Tibial artery (tissue), 4 donors: ENCODE results near the gene BATF2.

ENCODE experiments used
- DNase-seq, 2 donors: peaks; one replicate each; pipeline ENCODE4 v3.0.0-alpha.2; 2019
- H3K27ac ChIP-seq, 2 donors: fragments of 200-600 bp; sonication (generic) in 1 of 2; 1 replicate in 1 of 2; 2 replicates in 1 of 2; pipeline ENCODE4 v1.5.1; 2018 to 2019; ENCODE audit warnings: mild to moderate bottlenecking in 1 of 2
- H3K27me3 ChIP-seq, 2 donors: fragments of 200-600 bp; sonication (generic) in 1 of 2; one replicate each; pipeline versions ENCODE4 v1.5.1 to v1.6.0; 2016 to 2019
- H3K36me3 ChIP-seq, 3 donors: fragments of 200-600 bp; sonication (generic) in 2 of 3; one replicate each; pipeline ENCODE4 v1.5.1; 2016 to 2019; ENCODE audit warnings: mild to moderate bottlenecking in 2 of 3
- H3K4me1 ChIP-seq, 4 donors: fragments of 200-600 bp; sonication (generic) in 2 of 4; 1 replicate in 3 of 4; 2 replicates in 1 of 4; pipeline ENCODE4 v1.5.1; 2016 to 2019
- H3K4me3 ChIP-seq, 2 donors: fragments of 200-600 bp; sonication (generic) in 1 of 2; 1 replicate in 1 of 2; 2 replicates in 1 of 2; pipeline ENCODE4 v1.5.1; 2018 to 2019; ENCODE audit warnings: mild to moderate bottlenecking in 2 of 2
- H3K9me3 ChIP-seq, 3 donors: fragments of 200-600 bp; sonication (generic) in 1 of 3; one replicate each; pipeline ENCODE4 v1.5.1; 2016 to 2019
- CTCF ChIP-seq, 2 experiments: fragments of 200-600 bp in 1 of 2; fragments of 450-650 bp in 1 of 2; IDR thresholded peaks; one replicate each; pipeline ENCODE4 v1.5.1; 2017 to 2019; ENCODE audit warnings: antibody characterized with exemption in 2 of 2, mild to moderate bottlenecking in 1 of 2, moderate library complexity in 1 of 2
- intact Hi-C: fragments of 100-400 bp; cut with DNase I; formaldehyde crosslinking; loops from one replicate; pipeline ENCODE4 v1.15.0; 2023; ENCODE audit warnings: low total_unique reads

BATF2 gene

GRCh38 chr11:64999478-64999877 is 2.7 kb upstream of the BATF2 start:
- no peak for DNase-seq
- peaks cover 0 to 19% of the 10 kb centered on the region in 2 donors for H3K27me3 ChIP-seq
- peaks cover 0 to 17% (median 12%) of the 10 kb centered on the region in 4 donors for H3K4me1 ChIP-seq
- intact Hi-C loops = no loop called here
- no peaks in the 10 kb centered on the region for H3K36me3 ChIP-seq
- no peak overlapping the region for H3K4me3 ChIP-seq
- no peak for TF ChIP-seq CTCF (IDR thresholded peaks at IDR 0.05)
- no peaks in the 10 kb centered on the region for H3K9me3 ChIP-seq
- H3K27ac ChIP-seq = no peak overlapping the region

GRCh38 chr11:64998690-64999431 is 2.1 kb upstream of the BATF2 start:
- no peak overlapping the region for H3K27ac ChIP-seq
- intact Hi-C loops = no loop called here
- no peak for DNase-seq

DNA sequence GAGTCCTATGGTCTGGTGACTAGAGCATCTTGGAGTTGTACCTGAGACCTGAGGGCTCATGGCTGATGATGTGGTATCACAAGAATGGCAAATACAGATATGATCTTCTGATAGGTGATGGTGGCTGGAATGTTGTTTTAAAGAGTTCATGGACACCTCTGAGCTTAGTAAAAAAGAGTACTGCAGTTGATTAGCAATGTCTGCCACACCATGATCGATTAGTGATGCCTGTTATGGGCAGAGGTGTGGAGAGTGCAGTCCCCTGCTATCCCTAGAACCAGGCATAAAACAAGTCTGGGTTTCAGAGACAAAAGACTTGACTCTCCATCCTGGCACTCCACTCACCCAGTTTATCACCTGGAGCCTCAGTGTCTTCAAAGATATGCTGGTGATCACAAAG is 1.4 kb upstream of the BATF2 start:
- H3K27ac ChIP-seq = no peak overlapping the region
- no peak overlapping the region for H3K4me3 ChIP-seq
- H3K4me1 ChIP-seq = peaks cover 0 to 17% (median 12%) of the 10 kb centered on the region in 4 donors
- no peak for TF ChIP-seq CTCF (IDR thresholded peaks at IDR 0.05)
- no peaks in the 10 kb centered on the region for H3K9me3 ChIP-seq
- peaks cover 0 to 12% of the 10 kb centered on the region in 2 donors for H3K27me3 ChIP-seq
- no peaks in the 10 kb centered on the region for H3K36me3 ChIP-seq
- no peak for DNase-seq
- intact Hi-C loops = no loop called here

More at GRCh38 chr11:64998690-64999431, 2.1 kb upstream of the BATF2 start:
- H3K36me3 ChIP-seq = no peaks in the 10 kb centered on the region
- no peak overlapping the region for H3K4me3 ChIP-seq
- peaks cover 0 to 17% (median 12%) of the 10 kb centered on the region in 4 donors for H3K4me1 ChIP-seq
- peaks cover 0 to 19% of the 10 kb centered on the region in 2 donors for H3K27me3 ChIP-seq
- H3K9me3 ChIP-seq = no peaks in the 10 kb centered on the region
- no peak for TF ChIP-seq CTCF (IDR thresholded peaks at IDR 0.05)

- H3K4me3 ChIP-seq = peak overlapping the region; percentile 41 to 54
- no peaks in the 10 kb centered on the region for H3K9me3 ChIP-seq
- H3K36me3 ChIP-seq = no peaks in the 10 kb centered on the region
- no peak for DNase-seq
- no peak for TF ChIP-seq CTCF (IDR thresholded peaks at IDR 0.05)
- intact Hi-C loops = no loop called here
- H3K27ac ChIP-seq = peak overlapping the region; percentile 66 to 74
- H3K27me3 ChIP-seq = no peaks in the 10 kb centered on the region
- peaks cover 0 to 17% (median 12%) of the 10 kb centered on the region in 4 donors for H3K4me1 ChIP-seq
Observed at GRCh38 chr11:64996327-64996709, 453 bp downstream of the BATF2 start.

DNA sequence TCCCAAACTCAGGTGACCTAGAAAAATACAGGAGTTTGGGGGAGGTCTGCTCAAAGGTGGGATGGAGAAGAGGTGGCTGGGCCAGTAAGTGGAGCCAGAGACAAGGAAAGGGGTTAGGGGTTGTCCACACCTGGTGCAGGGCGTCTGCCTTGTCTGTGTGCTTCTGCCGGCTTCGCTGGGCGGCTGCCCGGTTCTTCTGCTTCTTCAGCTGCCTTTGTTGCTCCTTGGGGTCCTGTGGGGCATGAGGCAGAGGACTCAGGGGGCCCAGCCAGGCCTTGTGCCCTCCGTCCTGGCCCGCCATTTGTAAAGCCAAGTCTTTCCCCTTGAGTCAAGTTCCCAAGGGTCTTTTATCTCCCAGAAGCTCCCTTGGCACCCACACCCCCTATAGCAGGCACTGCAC is 2.5 kb downstream of the BATF2 start:
- intact Hi-C loops = no loop called here
- H3K27ac ChIP-seq = no peak overlapping the region

More for the DNA sequence above, 2.5 kb downstream of the BATF2 start:
- no peak for TF ChIP-seq CTCF (IDR thresholded peaks at IDR 0.05)
- H3K4me1 ChIP-seq = peaks cover 0 to 17% (median 13%) of the 10 kb centered on the region in 4 donors
- DNase-seq = no peak
- H3K9me3 ChIP-seq = no peaks in the 10 kb centered on the region
- H3K36me3 ChIP-seq = no peaks in the 10 kb centered on the region
- no peaks in the 10 kb centered on the region for H3K27me3 ChIP-seq
- H3K4me3 ChIP-seq = no peak overlapping the region
